Prostate gland (tissue), 2 donors: ENCODE data around the gene NXN. TPM values are rescaled to one million over a fixed set of nuclear protein-coding genes. Genes with fewer than 3 reads are reported as not detected.

Experiments
- DNase-seq: peaks from one replicate; pipeline ENCODE4 v3.0.0-alpha.2; 2019; ENCODE audit warnings: low spot score
- H3K27ac ChIP-seq, 2 donors: fragments of 200-600 bp; sonication (generic); 2 replicates each; pipeline ENCODE4 v1.5.1; 2017 to 2019
- H3K27me3 ChIP-seq: fragments of 200-600 bp; sonication (generic); replicated peaks from 2 replicates; pipeline ENCODE4 v1.5.1; 2019; ENCODE audit not compliant: insufficient read depth
- H3K36me3 ChIP-seq, 2 donors: fragments of 200-600 bp; sonication (generic); 1 replicate in 1 of 2; 2 replicates in 1 of 2; pipeline versions ENCODE4 v1.5.1 to v1.8.1; 2017 to 2019
- H3K4me1 ChIP-seq: fragments of 200-600 bp; sonication (generic); replicated peaks from 2 replicates; pipeline ENCODE4 v1.5.1; 2019
- H3K4me3 ChIP-seq, 2 donors: fragments of 200-600 bp; sonication (generic); 2 replicates each; pipeline ENCODE4 v1.5.1; 2017 to 2019
- H3K9me3 ChIP-seq: fragments of 200-600 bp; sonication (generic); 2 replicates; pipeline ENCODE4 v1.5.1; 2017
- CTCF ChIP-seq, 4 experiments: fragments of 200-600 bp in 2 of 4; fragments of 450-650 bp in 2 of 4; sonication (generic) in 2 of 4; IDR thresholded peaks; 1 replicate in 3 of 4; 2 replicates in 1 of 4; pipeline ENCODE4 v1.5.1; 2016 to 2019; ENCODE audit warnings: antibody characterized with exemption in 4 of 4, mild to moderate bottlenecking in 2 of 4, moderate library complexity in 2 of 4
- POLR2A ChIP-seq: fragments of 450-650 bp; IDR thresholded peaks from one replicate; pipeline ENCODE4 v1.6.1; 2016; ENCODE audit warnings: antibody characterized with exemption, mild to moderate bottlenecking
- POLR2AphosphoS5 ChIP-seq: sonication (generic); formaldehyde crosslinking; IDR thresholded peaks from one replicate; pipeline ENCODE4 v1.6.1; 2017; ENCODE audit warnings: antibody characterized with exemption
- WGBS: methylation state at CpG from one replicate; pipeline ENCODE4 v1.1.5; 2018; 5-methylcytosine and 5-hydroxymethylcytosine counted together
- intact Hi-C: fragments of 100-400 bp; cut with DNase I; formaldehyde crosslinking; loops from one replicate; pipeline ENCODE4 v1.14.2; 2022
- total RNA-seq, 2 donors: library from RNA; depleted of rRNA; stranded (reverse); fragments of >200 nt; gene quantifications; one replicate each; pipeline ENCODE4 v1.1.0, GENCODE V29; 2016

The NXN gene
- total RNA-seq, 2 donors from 2014 or later, result 56.2 to 56.7 TPM

DNA sequence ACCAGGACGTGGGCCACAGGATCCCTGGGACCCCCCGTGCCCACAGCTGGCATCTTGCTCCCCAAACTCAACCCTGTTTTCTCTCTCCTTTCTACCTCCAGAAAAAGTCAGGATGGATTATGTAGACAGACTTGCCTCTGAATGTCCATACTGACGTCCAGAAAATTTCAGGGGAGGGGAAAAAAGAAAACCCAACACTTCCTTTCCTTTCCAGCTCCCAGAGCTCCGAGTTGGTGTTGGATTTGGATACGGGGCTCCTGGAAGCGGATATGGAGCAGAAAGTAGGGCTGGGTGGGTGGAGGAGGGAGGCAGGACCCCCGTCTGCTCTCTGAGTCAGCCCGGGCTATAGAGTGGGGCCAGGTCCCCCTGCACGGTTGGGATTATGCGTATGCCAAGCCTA, 127.2 kb downstream of the NXN start:
- intact Hi-C loops, result no loop called here
- no peak for DNase-seq
- no peak for TF ChIP-seq CTCF (IDR thresholded peaks at IDR 0.05)
- no peak for TF ChIP-seq POLR2A
- no peak for TF ChIP-seq POLR2AphosphoS5
- H3K27ac ChIP-seq, result peak overlapping the region; percentile 52 to 67
- peaks cover 11% of the 10 kb centered on the region for H3K4me1 ChIP-seq
- no peaks in the 10 kb centered on the region for H3K9me3 ChIP-seq
- no peaks in the 10 kb centered on the region for H3K27me3 ChIP-seq
- no peak overlapping the region for H3K4me3 ChIP-seq
- H3K36me3 ChIP-seq, result no peaks in the 10 kb centered on the region
- 73% methylated on average over 10 of the region's 10 CpGs for WGBS

GRCh38 chr17:851924-852323, 127.7 kb downstream of the NXN start:
- Histone ChIP-seq H3K27me3 (no peaks in the 10 kb centered on the region), H3K9me3 (no peaks in the 10 kb centered on the region), H3K4me3 (no peak overlapping the region), H3K4me1 (peaks cover 11% of the 10 kb centered on the region), H3K27ac (peak overlapping the region; percentile 52 to 67), H3K36me3 (no peaks in the 10 kb centered on the region)
- intact Hi-C loops, result no loop called here
- TF ChIP-seq POLR2AphosphoS5 (no peak), POLR2A (no peak), CTCF (IDR thresholded peaks at IDR 0.05) (no peak)
- 47% methylated on average over 13 of the region's 13 CpGs for WGBS
- no peak for DNase-seq

DNA sequence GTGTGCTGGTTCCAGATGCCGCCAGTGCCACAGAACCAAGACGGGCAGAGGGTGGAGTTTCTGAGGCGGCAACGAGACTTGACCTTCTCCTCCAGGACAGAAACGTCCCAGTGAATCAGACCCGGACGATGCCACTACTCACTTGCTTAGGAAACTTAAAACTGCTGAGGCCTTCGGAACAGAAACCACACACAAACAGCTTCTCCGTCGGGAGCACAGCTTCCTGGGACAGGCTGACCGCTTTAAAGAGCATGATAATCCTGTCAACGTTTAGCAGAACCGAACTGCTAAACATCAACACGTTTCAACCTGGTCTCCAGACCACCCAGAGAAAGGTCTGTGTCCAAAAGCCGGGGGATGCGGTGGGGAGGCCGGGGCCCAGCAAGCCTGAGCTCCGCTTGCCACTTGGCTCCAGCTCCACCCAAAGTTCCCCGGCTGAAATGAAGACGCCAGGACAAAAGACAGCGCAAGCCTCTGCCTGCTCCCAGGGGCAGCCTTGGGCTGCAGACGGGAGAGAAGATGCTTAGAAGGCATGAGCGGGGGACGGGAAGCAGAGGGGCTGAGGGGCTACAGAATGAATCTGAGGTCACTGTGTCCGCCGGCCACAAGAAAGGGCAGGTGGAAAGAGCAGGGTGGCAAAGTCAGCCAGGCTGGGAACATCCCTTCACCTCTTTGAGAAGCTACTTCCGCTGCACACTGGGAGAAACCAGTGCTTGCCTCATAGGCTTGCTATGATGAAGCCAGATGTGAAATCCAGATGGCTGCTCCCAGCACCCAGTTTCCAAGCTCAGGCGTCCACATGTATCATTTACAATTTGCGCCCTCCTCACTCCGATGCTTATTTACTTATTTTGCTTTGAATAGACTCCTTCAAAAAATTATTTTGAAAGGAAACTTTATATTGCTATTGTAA, 128.5 kb downstream of the NXN start:
- intact Hi-C loops, result no loop called here
- Histone ChIP-seq H3K27ac (peak overlapping the region; percentile 52 to 67), H3K4me3 (peak overlapping the region in 1 of 2 donors; percentile 4), H3K9me3 (no peaks in the 10 kb centered on the region), H3K4me1 (peaks cover 11% of the 10 kb centered on the region), H3K27me3 (no peaks in the 10 kb centered on the region), H3K36me3 (no peaks in the 10 kb centered on the region)
- WGBS, result 23% methylated on average over 30 of the region's 30 CpGs
- no peak for TF ChIP-seq CTCF (IDR thresholded peaks at IDR 0.05)
- TF ChIP-seq POLR2A, result no peak
- no peak for TF ChIP-seq POLR2AphosphoS5
- DNase-seq, result no peak

DNA sequence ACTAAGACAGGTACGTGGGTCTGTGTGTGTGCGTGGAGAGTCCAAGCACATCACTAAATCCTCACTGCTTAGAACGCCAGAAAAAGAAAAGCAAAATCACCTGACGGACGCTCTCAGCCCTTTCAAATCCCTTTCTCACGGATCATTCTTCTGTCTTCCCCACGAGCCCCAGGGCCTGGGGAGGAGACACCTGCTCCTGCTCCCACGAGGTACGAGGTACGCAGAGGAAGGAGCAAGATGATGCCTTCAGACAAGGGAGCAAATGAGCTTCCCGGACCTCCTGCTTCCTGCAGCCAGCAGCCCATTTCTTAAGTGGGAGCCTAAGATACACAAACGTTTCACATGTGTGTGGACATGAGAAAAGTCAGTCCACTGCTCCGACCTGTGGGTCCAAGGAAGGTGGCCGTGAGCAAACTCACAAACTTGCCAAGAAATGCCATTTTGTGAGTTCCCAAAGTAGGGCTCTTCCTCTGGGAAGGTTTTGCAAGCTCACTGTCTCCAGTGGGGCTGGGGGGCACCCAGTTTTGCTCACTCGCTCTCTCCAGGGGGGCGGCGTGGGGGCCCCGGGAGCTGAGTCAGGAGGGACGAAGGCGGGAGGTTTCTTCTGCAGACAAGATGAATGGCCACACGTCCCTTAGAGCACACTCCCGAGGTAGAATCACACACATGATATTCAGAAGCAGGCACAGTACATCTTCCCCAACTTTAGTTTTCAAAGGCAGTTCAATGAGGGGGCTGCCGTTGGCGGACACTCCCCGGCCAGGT, 129.3 kb downstream of the NXN start:
- Histone ChIP-seq H3K4me3 (peak overlapping the region in 1 of 2 donors; percentile 4), H3K27me3 (no peaks in the 10 kb centered on the region), H3K36me3 (no peaks in the 10 kb centered on the region), H3K27ac (peak overlapping the region; percentile 52 to 67), H3K9me3 (no peaks in the 10 kb centered on the region), H3K4me1 (peaks cover 11% of the 10 kb centered on the region)
- intact Hi-C loops, result no loop called here
- no peak for DNase-seq
- TF ChIP-seq POLR2A (no peak), CTCF (IDR thresholded peaks at IDR 0.05) (no peak), POLR2AphosphoS5 (no peak)
- 63% methylated on average over 25 of the region's 25 CpGs for WGBS
